ENCODE data around the gene ACRBP. TPM values are rescaled to one million over a fixed set of nuclear protein-coding genes. Genes with fewer than 3 reads are reported as not detected.

ACRBP gene
- total RNA-seq, 1 experiment from 2014 or later = 1.3 TPM

GRCh38 chr12:6653342-6653741 is 6.1 kb upstream of the ACRBP start:
- Histone ChIP-seq H2BK120ac (ENCODE audit: low read depth, low read length, poor library complexity, severe bottlenecking) (no peak overlapping the region), H3K56ac (ENCODE audit: insufficient read length, low read depth, low read length) (no peak overlapping the region), H3K27me3 (ENCODE audit: insufficient read depth, low read length) (no peaks in the 10 kb centered on the region), H4K91ac (ENCODE audit: insufficient read length, low read depth, low read length) (no peak overlapping the region), H2AK5ac (ENCODE audit: insufficient read length, low read length) (no peak overlapping the region), H3K23me2 (ENCODE audit: insufficient read length, low read depth, low read length, poor library complexity, severe bottlenecking) (no peaks in the 10 kb centered on the region), H4K20me1 (ENCODE audit: control insufficient read depth, insufficient read depth, insufficient read length) (no peaks in the 10 kb centered on the region), H3K4me1 (ENCODE audit: insufficient read depth, low read length) (no peaks in the 10 kb centered on the region), H3K79me2 (ENCODE audit: insufficient read depth, low read length) (no peaks in the 10 kb centered on the region), H3K79me1 (ENCODE audit: insufficient read depth, low read depth, low read length, poor library complexity, severe bottlenecking) (no peaks in the 10 kb centered on the region), H2BK15ac (ENCODE audit: low read depth, low read length) (no peak overlapping the region), H3K23ac (ENCODE audit: insufficient read length, low read depth, low read length) (no peak overlapping the region), H3K4ac (ENCODE audit: low read depth, low read length) (no peak overlapping the region), H3K18ac (ENCODE audit: insufficient read length, low read depth, low read length) (no peak overlapping the region), H3K9ac (ENCODE audit: extremely low read depth, insufficient read length, low read length) (no peak overlapping the region), H2AFZ (ENCODE audit: low read length) (no peak overlapping the region), H4K5ac (ENCODE audit: insufficient read length, low read depth, low read length) (no peak overlapping the region), H2BK5ac (ENCODE audit: insufficient read length, low read length) (no peak overlapping the region), H3K9me3 (ENCODE audit: control insufficient read depth, low read depth, low read length) (no peaks in the 10 kb centered on the region), H3K4me2 (ENCODE audit: insufficient read depth, insufficient read length, low read length) (no peak overlapping the region), H3K27ac (ENCODE audit: insufficient read length, low read depth, low read length) (no peak overlapping the region), H3K14ac (ENCODE audit: insufficient read depth, low read length) (no peak overlapping the region), H2BK12ac (ENCODE audit: insufficient read length, low read depth, low read length) (no peak overlapping the region), H3T11ph (ENCODE audit: low read length) (no peak overlapping the region), H2BK20ac (ENCODE audit: low read depth, low read length, poor library complexity, severe bottlenecking) (no peak overlapping the region), H4K8ac (replicated peaks; ENCODE audit: insufficient read length, low read depth, low read length) (no peak overlapping the region)
- no peaks in the 10 kb centered on the region for H3K27me3 Mint-ChIP-seq (ENCODE audit: low read depth)
- no peaks in the 10 kb centered on the region for H3K4me1 Mint-ChIP-seq
- H3K4me3 Mint-ChIP-seq = no peak overlapping the region
- no peak overlapping the region for H3K27ac Mint-ChIP-seq
- TF ChIP-seq, protein P1, sequence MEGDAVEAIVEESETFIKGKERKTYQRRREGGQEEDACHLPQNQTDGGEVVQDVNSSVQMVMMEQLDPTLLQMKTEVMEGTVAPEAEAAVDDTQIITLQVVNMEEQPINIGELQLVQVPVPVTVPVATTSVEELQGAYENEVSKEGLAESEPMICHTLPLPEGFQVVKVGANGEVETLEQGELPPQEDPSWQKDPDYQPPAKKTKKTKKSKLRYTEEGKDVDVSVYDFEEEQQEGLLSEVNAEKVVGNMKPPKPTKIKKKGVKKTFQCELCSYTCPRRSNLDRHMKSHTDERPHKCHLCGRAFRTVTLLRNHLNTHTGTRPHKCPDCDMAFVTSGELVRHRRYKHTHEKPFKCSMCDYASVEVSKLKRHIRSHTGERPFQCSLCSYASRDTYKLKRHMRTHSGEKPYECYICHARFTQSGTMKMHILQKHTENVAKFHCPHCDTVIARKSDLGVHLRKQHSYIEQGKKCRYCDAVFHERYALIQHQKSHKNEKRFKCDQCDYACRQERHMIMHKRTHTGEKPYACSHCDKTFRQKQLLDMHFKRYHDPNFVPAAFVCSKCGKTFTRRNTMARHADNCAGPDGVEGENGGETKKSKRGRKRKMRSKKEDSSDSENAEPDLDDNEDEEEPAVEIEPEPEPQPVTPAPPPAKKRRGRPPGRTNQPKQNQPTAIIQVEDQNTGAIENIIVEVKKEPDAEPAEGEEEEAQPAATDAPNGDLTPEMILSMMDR (conservative IDR thresholded peaks at IDR 0.05) = no peak
- WGBS (ENCODE audit: extremely low coverage, insufficient read length, low lambda C conversion rate) = no CpG with 5 or more reads among the region's 1 CpG
- DNase-seq = no peak
- no peaks in the 10 kb centered on the region for H3K9me3 Mint-ChIP-seq
- H3K36me3 Mint-ChIP-seq (ENCODE audit: insufficient read depth in 1 of 3, low read depth in 3 of 3) = peaks cover 14 to 62% (median 42%) of the 10 kb centered on the region in 3 experiments
